ENCODE data around the gene GARRE1.

Gene GARRE1

DNA sequence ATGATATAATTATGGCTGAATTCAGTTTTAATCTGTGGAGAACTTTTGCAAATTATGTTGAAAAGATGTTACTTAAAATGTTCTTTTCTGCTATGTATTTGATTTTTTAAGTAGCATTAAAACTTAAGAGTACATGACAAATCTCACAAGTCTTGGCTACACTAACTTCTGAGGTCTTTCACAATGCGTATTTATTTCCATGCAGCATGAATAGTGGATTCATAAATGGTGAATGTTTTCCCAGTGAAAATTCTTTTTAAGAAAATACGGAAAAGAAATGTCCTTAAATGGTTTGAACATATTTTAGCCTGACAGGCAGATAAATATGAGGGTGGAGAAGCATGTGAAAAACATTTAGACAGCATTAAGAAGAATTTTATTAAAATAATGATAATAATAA is 30.2 kb downstream of the GARRE1 start:
- H3K4me1 ChIP-seq (ENCODE audit: control insufficient read depth in 1 of 2, insufficient read depth in 1 of 2, low read depth in 1 of 2, low read length in 1 of 2): no peaks in the 10 kb centered on the region
- no peak overlapping the region for H3K27ac ChIP-seq
- TF ChIP-seq, protein P1, sequence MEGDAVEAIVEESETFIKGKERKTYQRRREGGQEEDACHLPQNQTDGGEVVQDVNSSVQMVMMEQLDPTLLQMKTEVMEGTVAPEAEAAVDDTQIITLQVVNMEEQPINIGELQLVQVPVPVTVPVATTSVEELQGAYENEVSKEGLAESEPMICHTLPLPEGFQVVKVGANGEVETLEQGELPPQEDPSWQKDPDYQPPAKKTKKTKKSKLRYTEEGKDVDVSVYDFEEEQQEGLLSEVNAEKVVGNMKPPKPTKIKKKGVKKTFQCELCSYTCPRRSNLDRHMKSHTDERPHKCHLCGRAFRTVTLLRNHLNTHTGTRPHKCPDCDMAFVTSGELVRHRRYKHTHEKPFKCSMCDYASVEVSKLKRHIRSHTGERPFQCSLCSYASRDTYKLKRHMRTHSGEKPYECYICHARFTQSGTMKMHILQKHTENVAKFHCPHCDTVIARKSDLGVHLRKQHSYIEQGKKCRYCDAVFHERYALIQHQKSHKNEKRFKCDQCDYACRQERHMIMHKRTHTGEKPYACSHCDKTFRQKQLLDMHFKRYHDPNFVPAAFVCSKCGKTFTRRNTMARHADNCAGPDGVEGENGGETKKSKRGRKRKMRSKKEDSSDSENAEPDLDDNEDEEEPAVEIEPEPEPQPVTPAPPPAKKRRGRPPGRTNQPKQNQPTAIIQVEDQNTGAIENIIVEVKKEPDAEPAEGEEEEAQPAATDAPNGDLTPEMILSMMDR (IDR thresholded peaks at IDR 0.05): no peak
- H3K27me3 ChIP-seq: peaks cover 45% of the 10 kb centered on the region
- no peaks in the 10 kb centered on the region for H3K36me3 ChIP-seq
- H3K4me3 ChIP-seq (ENCODE audit: low read depth in 1 of 2, low read length in 1 of 2): no peak overlapping the region
- H3K9me3 ChIP-seq: no peaks in the 10 kb centered on the region

- Histone ChIP-seq H3K27ac (no peak overlapping the region), H3K4me3 (ENCODE audit: low read depth in 1 of 2, low read length in 1 of 2) (no peak overlapping the region), H3K9me3 (no peaks in the 10 kb centered on the region), H3K36me3 (no peaks in the 10 kb centered on the region), H3K27me3 (peaks cover 38% of the 10 kb centered on the region), H3K4me1 (ENCODE audit: control insufficient read depth in 1 of 2, insufficient read depth in 1 of 2, low read depth in 1 of 2, low read length in 1 of 2) (no peaks in the 10 kb centered on the region)
- TF ChIP-seq, protein P1 (IDR thresholded peaks at IDR 0.05): no peak
Measured at GRCh38 chr19:34287662-34288140, 33.3 kb downstream of the GARRE1 start.

GRCh38 chr19:34288381-34288780 is 34.0 kb downstream of the GARRE1 start:
- TF ChIP-seq, protein P1 (IDR thresholded peaks at IDR 0.05): no peak
- Histone ChIP-seq H3K4me3 (ENCODE audit: low read depth in 1 of 2, low read length in 1 of 2) (no peak overlapping the region), H3K9me3 (no peaks in the 10 kb centered on the region), H3K4me1 (ENCODE audit: control insufficient read depth in 1 of 2, insufficient read depth in 1 of 2, low read depth in 1 of 2, low read length in 1 of 2) (no peaks in the 10 kb centered on the region), H3K27me3 (peaks cover 36% of the 10 kb centered on the region), H3K36me3 (no peaks in the 10 kb centered on the region), H3K27ac (no peak overlapping the region)

DNA sequence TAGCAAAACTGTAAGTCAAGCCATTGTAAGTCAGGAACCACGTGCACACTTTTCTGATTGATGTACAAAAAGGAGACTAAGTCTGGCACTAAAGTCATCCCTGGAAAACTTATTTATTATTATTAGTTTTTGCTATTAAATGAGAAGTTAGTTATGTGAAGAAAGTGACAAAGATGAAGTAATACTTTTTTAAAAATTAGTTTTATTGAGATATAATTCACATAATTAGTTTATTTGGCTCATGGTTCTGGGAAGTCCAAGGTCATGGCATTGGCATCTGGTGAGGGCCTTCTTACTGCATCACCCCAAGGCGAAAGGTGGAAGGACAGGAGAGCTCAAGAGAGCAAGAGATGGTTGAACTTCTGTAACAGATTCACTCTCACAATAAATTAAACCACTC is 36.9 kb downstream of the GARRE1 start:
- H3K27me3 ChIP-seq: peaks cover 18% of the 10 kb centered on the region
- no peaks in the 10 kb centered on the region for H3K9me3 ChIP-seq
- no peaks in the 10 kb centered on the region for H3K4me1 ChIP-seq (ENCODE audit: control insufficient read depth in 1 of 2, insufficient read depth in 1 of 2, low read depth in 1 of 2, low read length in 1 of 2)
- H3K4me3 ChIP-seq (ENCODE audit: low read depth in 1 of 2, low read length in 1 of 2): no peak overlapping the region
- no peaks in the 10 kb centered on the region for H3K36me3 ChIP-seq
- H3K27ac ChIP-seq: no peak overlapping the region
- TF ChIP-seq, protein P1 (IDR thresholded peaks at IDR 0.05): no peak

GRCh38 chr19:34295103-34295502 is 40.7 kb downstream of the GARRE1 start:
- TF ChIP-seq, protein P1 (IDR thresholded peaks at IDR 0.05): no peak
- H3K27me3 ChIP-seq: peaks cover 12% of the 10 kb centered on the region
- no peaks in the 10 kb centered on the region for H3K4me1 ChIP-seq (ENCODE audit: control insufficient read depth in 1 of 2, insufficient read depth in 1 of 2, low read depth in 1 of 2, low read length in 1 of 2)
- H3K4me3 ChIP-seq (ENCODE audit: low read depth in 1 of 2, low read length in 1 of 2): no peak overlapping the region
- no peaks in the 10 kb centered on the region for H3K9me3 ChIP-seq
- H3K27ac ChIP-seq: no peak overlapping the region
- H3K36me3 ChIP-seq: no peaks in the 10 kb centered on the region
